SK-N-SH (cell line): ENCODE data around the gene PCYT1B. TPM values are rescaled to one million over a fixed set of nuclear protein-coding genes. Genes with fewer than 3 reads are reported as not detected.
A peak's percentile ranks its signal among the peaks of the same experiment; 100 is the strongest.

Experiments used
- CTCF ChIA-PET: fragments of 300-600, 350-600 bp; formaldehyde crosslinking; extraction: SDS; loops from one replicate; lab custom pipeline; 2021; lab: Yijun Ruan, JAX
- POLR2A ChIA-PET: fragments of 350-600 bp; sonication (Branson Sonifier 250); formaldehyde crosslinking; extraction: SDS; loops from one replicate; lab custom pipeline; 2020; ENCODE audit warnings: antibody characterized with exemption, inconsistent platforms; lab: Yijun Ruan, JAX
- DNase-seq: peaks from one replicate; pipeline ENCODE4 v3.0.0; 2012
- H2AFZ ChIP-seq: fragments of 200-600 bp; sonication (generic); 2 replicates; pipeline ENCODE4 v1.8.1; 2016; ENCODE audit warnings: antibody characterized with exemption, mild to moderate bottlenecking, low read depth
- H3F3A ChIP-seq: fragments of 200-600 bp; sonication (generic); replicated peaks from 2 replicates; pipeline ENCODE3; 2016; ENCODE audit warnings: antibody characterized with exemption, mild to moderate bottlenecking; ENCODE audit not compliant: insufficient read depth
- H3K27ac ChIP-seq, 2 experiments: fragments of 200-500 bp in 1 of 2; fragments of 200-600 bp in 1 of 2; sonication (Bioruptor generic) in 1 of 2; sonication (generic), shearing (Covaris generic) in 1 of 2; 2 replicates each; pipeline versions ENCODE4 v1.5.1 to v1.6.1; 2014 to 2016; ENCODE audit warnings: low read depth in 2 of 2, inconsistent platforms in 1 of 2, low read length in 1 of 2, mild to moderate bottlenecking in 1 of 2, mixed read lengths in 1 of 2
- H3K27me3 ChIP-seq: fragments of 200-600 bp; sonication (generic), shearing (Covaris generic); 2 replicates; pipeline ENCODE4 v1.6.1; 2016; ENCODE audit warnings: mixed run types; ENCODE audit not compliant: insufficient read depth
- H3K36me3 ChIP-seq, 2 experiments: fragments of 200-500 bp in 1 of 2; fragments of 200-600 bp in 1 of 2; sonication (Bioruptor generic) in 1 of 2; sonication (generic) in 1 of 2; replicated peaks in 1 of 2; 2 replicates each; pipeline versions ENCODE3 to v1.5.1; 2014 to 2016; ENCODE audit warnings: low read length in 1 of 2, mild to moderate bottlenecking in 1 of 2; ENCODE audit not compliant: insufficient read depth in 2 of 2, control insufficient read depth in 1 of 2
- H3K4me1 ChIP-seq, 2 experiments: fragments of 200-500 bp in 1 of 2; fragments of 200-600 bp in 1 of 2; sonication (Bioruptor generic) in 1 of 2; sonication (generic), shearing (Covaris generic) in 1 of 2; 2 replicates each; pipeline versions ENCODE4 v1.5.1 to v1.6.1; 2014 to 2016; ENCODE audit warnings: low read depth in 1 of 2, low read length in 1 of 2, mixed run types in 1 of 2; ENCODE audit not compliant: insufficient read depth in 2 of 2, control insufficient read depth in 1 of 2
- H3K4me2 ChIP-seq: fragments of 200-600 bp; sonication (generic), shearing (Covaris generic); 2 replicates; pipeline ENCODE4 v1.6.1; 2017; ENCODE audit warnings: mixed run types
- H3K4me3 ChIP-seq, 2 experiments: fragments of 200-500 bp in 1 of 2; fragments of 200-600 bp in 1 of 2; sonication (Bioruptor generic) in 1 of 2; sonication (generic), shearing (Covaris generic) in 1 of 2; 2 replicates each; pipeline versions ENCODE4 v1.5.1 to v1.8.1; 2014 to 2016; ENCODE audit warnings: low read depth in 2 of 2, inconsistent platforms in 1 of 2, low read length in 1 of 2, mild to moderate bottlenecking in 1 of 2, mixed read lengths in 1 of 2, moderate library complexity in 1 of 2
- H3K79me2 ChIP-seq: fragments of 200-600 bp; sonication (generic); 2 replicates; pipeline ENCODE4 v1.8.1; 2017; ENCODE audit warnings: mild to moderate bottlenecking; ENCODE audit not compliant: insufficient read depth
- H3K9ac ChIP-seq: fragments of 200-600 bp; sonication (generic); 2 replicates; pipeline ENCODE4 v1.6.1; 2017; ENCODE audit warnings: mixed run types
- H3K9me2 ChIP-seq: fragments of 200-600 bp; sonication (generic); 2 replicates; pipeline ENCODE4 v1.6.1; 2017; ENCODE audit warnings: mixed run types
- H3K9me3 ChIP-seq: fragments of 200-600 bp; sonication (generic); 2 replicates; pipeline ENCODE4 v1.6.1; 2017; ENCODE audit warnings: mixed run types, mild to moderate bottlenecking, moderate library complexity
- H4K20me1 ChIP-seq: fragments of 200-600 bp; sonication (generic); 2 replicates; pipeline ENCODE4 v1.6.1; 2017; ENCODE audit warnings: mild to moderate bottlenecking, mixed run types; ENCODE audit not compliant: insufficient read depth
- EP300 ChIP-seq, 2 experiments: IDR thresholded peaks; 2 replicates each; pipeline versions ENCODE4 v1.4.0 to v1.6.1; 2012; ENCODE audit warnings: borderline replicate concordance in 1 of 2, low read depth in 1 of 2, low read length in 1 of 2
- FOXM1 ChIP-seq: IDR thresholded peaks from 2 replicates; pipeline ENCODE4 v1.4.0; 2012; ENCODE audit warnings: low read depth, mild to moderate bottlenecking
- GABPA ChIP-seq: IDR thresholded peaks from 2 replicates; pipeline ENCODE4 v1.4.0; 2012; ENCODE audit warnings: low read depth, mild to moderate bottlenecking
- GATA2 ChIP-seq: sonication (generic); formaldehyde crosslinking; IDR thresholded peaks from 2 replicates; pipeline ENCODE4 v1.5.0; 2020; ENCODE audit warnings: mild to moderate bottlenecking, missing genetic modification reagents
- IRF3 ChIP-seq: fragments of 150-350 bp; IDR thresholded peaks from 2 replicates; pipeline ENCODE4 v1.6.1; 2016; ENCODE audit warnings: mild to moderate bottlenecking, low read depth, low read length
- JUND ChIP-seq: IDR thresholded peaks from 2 replicates; pipeline ENCODE4 v1.4.0; 2012
- MXI1 ChIP-seq: IDR thresholded peaks from 2 replicates; pipeline ENCODE4 v1.6.1; 2012; ENCODE audit warnings: mild to moderate bottlenecking, low read depth, low read length, improper control_type of control experiment
- NFIC ChIP-seq: IDR thresholded peaks from 2 replicates; pipeline ENCODE4 v1.4.0; 2012; ENCODE audit warnings: borderline replicate concordance
- PBX3 ChIP-seq: IDR thresholded peaks from 2 replicates; pipeline ENCODE4; 2012
- REST ChIP-seq: IDR thresholded peaks from 2 replicates; pipeline ENCODE4 v1.6.1; 2012; ENCODE audit warnings: mild to moderate bottlenecking, low read depth, low read length, moderate library complexity
- SIN3A ChIP-seq: IDR thresholded peaks from 2 replicates; pipeline ENCODE4 v1.6.1; 2012; ENCODE audit warnings: low read depth, mild to moderate bottlenecking, low read length, moderate library complexity, borderline replicate concordance
- TAF1 ChIP-seq: IDR thresholded peaks from 2 replicates; pipeline ENCODE4 v1.6.1; 2012; ENCODE audit warnings: low read depth, mild to moderate bottlenecking, low read length, moderate library complexity, borderline replicate concordance
- YY1 ChIP-seq: IDR thresholded peaks from 2 replicates; pipeline ENCODE4 v1.4.0; 2012; ENCODE audit warnings: low read depth, mild to moderate bottlenecking
- ZBTB33 ChIP-seq: IDR thresholded peaks from 2 replicates; pipeline ENCODE4 v1.4.0; 2012; ENCODE audit warnings: low read depth, borderline replicate concordance
- WGBS: methylation state at CpG from one replicate; pipeline ENCODE4 v1.1.6; 2017; ENCODE audit warnings: low lambda C conversion rate; 5-methylcytosine and 5-hydroxymethylcytosine counted together
- polyA plus RNA-seq, 3 experiments: library from polyadenylated mRNA; depleted of rRNA; stranded (reverse); fragments of >200 nt; gene quantifications; 2 replicates each; pipeline ENCODE4 v1.2.3, GENCODE V29; 2012

Gene PCYT1B
- polyA plus RNA-seq, 1 of the 3 experiments (the other 2 are of a cell fraction) = 2.6 TPM

GRCh38 chrX:24668111-24668510 is 21.0 kb upstream of the PCYT1B start:
- POLR2A ChIA-PET = no interaction called here
- no peak overlapping the region for H3K27ac ChIP-seq
- H3K4me3 ChIP-seq = no peak overlapping the region
- no peaks in the 10 kb centered on the region; a peak in 1 of 4 replicates for H3K4me1 ChIP-seq
- H3K36me3 ChIP-seq = no peaks in the 10 kb centered on the region
- no peaks in the 10 kb centered on the region for H3K9me2 ChIP-seq
- H3K27me3 ChIP-seq = no peaks in the 10 kb centered on the region; the same call in 1 of the 2 replicates
- no peak overlapping the region for H2AFZ ChIP-seq
- H3K9me3 ChIP-seq = no peaks in the 10 kb centered on the region
- DNase-seq = peak; percentile 22
- WGBS = 4% methylated on average over 3 of the region's 3 CpGs
- H3F3A ChIP-seq = no peaks in the 10 kb centered on the region
- no peak overlapping the region for H3K4me2 ChIP-seq
- no peaks in the 10 kb centered on the region for H3K79me2 ChIP-seq
- no peak for TF ChIP-seq MXI1
- no peak for TF ChIP-seq REST
- no peak for TF ChIP-seq EP300 (IDR thresholded peaks at IDR 0.05; ENCODE audit: borderline replicate concordance in 1 of 2, low read depth in 1 of 2, low read length in 1 of 2)
- TF ChIP-seq PBX3 = no peak
- TF ChIP-seq GATA2 = no peak
- no peak for TF ChIP-seq FOXM1
- no peak for TF ChIP-seq IRF3
- no peak for TF ChIP-seq SIN3A
- TF ChIP-seq ZBTB33 = no peak
- no peak for TF ChIP-seq GABPA
- TF ChIP-seq TAF1 = no peak
- no peak for TF ChIP-seq JUND
- TF ChIP-seq NFIC = no peak
- no peak for TF ChIP-seq YY1
- H3K9ac ChIP-seq = no peak overlapping the region
- CTCF ChIA-PET = interaction anchor here (1.4 kb wide), 1 partner anchor 8 kb away, joined by 7 read pairs; no protein-coding TSS in a partner anchor
- no peaks in the 10 kb centered on the region for H4K20me1 ChIP-seq
